Right ventricle myocardium superior (tissue), 1 donor: ENCODE measurements around the gene LMTK2. TPM values are rescaled to one million over a fixed set of nuclear protein-coding genes. Genes with fewer than 3 reads are reported as not detected.

Experiments used
- ATAC-seq: fragments of 200-7000 bp; cut with Tn5 transposase; one replicate; pipeline ENCODE4 v1.9.1; 2020; ENCODE audit warnings: mild to moderate bottlenecking; ENCODE audit not compliant: poor library complexity
- DNase-seq: peaks from one replicate; pipeline ENCODE4 v3.0.0-alpha.2; 2020
- intact Hi-C: fragments of 100-400 bp; cut with DNase I; formaldehyde crosslinking; loops from one replicate; pipeline ENCODE4 v1.11.2; 2022
- total RNA-seq: library from RNA; stranded (reverse); fragmentation: NEBNext Ultra II Directional; extraction: Animal tissue kit (Norgen Biotek cat#: 25700); gene quantifications from one replicate; pipeline ENCODE4 v1.2.1, GENCODE V29; 2021
- donor health status: DM: no; HTN: yes; CAD: no; lungs with severe emphysema.

LMTK2 gene
- total RNA-seq, 1 donor from 2014 or later: 20.3 TPM

DNA sequence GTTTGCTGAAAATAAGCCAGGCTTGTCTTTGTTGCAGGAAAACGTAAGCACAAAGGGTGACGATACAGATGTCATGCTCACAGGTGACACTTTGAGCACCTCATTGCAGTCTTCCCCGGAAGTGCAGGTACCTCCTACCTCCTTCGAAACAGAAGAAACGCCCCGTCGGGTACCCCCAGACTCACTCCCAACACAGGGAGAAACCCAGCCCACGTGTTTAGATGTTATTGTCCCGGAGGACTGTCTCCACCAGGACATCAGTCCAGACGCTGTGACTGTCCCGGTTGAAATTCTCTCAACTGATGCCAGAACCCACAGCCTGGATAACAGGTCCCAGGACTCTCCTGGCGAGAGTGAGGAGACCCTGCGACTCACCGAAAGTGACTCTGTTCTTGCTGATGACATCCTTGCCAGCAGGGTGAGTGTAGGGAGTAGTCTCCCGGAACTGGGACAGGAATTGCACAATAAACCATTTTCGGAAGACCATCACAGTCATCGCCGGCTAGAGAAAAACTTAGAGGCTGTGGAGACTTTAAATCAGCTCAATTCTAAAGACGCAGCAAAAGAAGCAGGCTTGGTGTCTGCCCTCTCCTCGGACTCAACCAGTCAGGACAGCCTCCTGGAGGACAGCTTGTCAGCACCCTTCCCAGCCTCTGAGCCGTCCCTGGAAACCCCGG lies 86.3 kb downstream of the LMTK2 start:
- ATAC-seq: no peak
- intact Hi-C loops: no loop called here
- no peak for DNase-seq

DNA sequence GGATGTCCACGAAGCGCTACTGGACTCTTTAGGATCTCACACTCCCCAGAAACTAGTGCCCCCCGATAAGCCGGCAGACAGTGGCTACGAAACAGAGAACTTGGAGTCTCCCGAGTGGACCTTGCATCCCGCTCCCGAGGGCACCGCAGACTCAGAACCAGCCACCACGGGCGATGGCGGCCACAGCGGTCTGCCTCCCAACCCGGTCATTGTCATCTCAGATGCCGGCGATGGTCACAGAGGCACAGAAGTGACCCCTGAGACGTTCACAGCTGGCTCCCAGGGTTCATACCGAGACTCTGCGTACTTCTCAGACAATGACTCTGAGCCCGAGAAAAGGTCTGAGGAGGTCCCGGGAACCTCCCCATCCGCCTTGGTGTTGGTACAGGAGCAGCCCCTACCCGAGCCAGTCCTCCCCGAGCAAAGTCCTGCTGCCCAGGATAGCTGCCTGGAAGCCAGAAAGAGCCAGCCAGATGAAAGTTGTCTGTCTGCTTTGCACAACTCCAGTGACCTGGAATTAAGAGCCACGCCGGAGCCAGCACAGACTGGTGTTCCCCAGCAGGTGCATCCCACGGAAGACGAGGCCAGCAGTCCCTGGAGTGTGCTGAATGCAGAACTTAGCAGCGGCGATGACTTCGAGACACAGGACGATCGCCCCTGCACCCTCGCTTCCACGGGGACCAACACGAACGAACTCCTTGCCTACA lies 87.0 kb downstream of the LMTK2 start:
- DNase-seq (no peak), ATAC-seq (no peak)
- intact Hi-C loops: no loop called here

GRCh38 chr7:98194186-98194585 lies 87.5 kb downstream of the LMTK2 start:
- no peak for DNase-seq
- intact Hi-C loops: no loop called here
- ATAC-seq: no peak

DNA sequence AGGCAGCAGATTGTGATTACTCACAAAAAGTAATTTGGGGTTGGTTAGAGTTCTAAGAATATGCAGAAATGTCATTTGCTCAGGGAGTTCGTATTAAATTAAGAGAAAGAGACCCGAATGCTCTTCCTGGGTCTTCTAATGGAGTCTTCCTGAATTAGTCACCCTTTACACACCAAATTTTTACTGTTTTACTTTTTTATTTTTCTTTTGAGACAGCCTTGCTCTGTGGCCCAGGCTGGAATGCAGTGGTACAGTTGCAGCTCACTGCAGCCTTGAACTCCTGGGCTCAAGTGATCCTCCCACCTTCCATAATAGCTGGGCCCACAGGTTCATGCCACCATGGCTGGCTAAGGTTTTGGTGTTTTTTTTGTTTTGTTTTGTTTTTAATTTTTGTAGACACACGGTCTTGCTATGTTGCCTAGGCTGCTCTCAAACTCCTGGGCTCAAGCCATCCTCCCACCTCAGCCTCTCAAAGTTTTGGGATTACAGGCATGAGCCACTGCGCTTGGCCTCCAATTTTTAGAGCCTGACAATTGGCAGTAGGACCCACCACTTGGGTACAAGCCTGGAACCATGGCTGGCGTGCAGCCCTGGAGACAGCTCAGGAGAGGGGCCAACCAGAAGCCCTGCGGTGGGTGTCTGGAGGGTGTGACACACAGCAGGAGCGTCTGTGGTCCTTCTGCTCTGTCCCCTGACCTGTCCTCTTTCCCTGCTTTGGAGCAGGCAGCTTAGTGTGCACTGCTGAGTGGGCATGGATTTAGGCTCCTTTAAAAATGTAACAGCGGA lies 88.2 kb downstream of the LMTK2 start:
- DNase-seq: no peak
- no peak for ATAC-seq
- intact Hi-C loops: no loop called here

DNA sequence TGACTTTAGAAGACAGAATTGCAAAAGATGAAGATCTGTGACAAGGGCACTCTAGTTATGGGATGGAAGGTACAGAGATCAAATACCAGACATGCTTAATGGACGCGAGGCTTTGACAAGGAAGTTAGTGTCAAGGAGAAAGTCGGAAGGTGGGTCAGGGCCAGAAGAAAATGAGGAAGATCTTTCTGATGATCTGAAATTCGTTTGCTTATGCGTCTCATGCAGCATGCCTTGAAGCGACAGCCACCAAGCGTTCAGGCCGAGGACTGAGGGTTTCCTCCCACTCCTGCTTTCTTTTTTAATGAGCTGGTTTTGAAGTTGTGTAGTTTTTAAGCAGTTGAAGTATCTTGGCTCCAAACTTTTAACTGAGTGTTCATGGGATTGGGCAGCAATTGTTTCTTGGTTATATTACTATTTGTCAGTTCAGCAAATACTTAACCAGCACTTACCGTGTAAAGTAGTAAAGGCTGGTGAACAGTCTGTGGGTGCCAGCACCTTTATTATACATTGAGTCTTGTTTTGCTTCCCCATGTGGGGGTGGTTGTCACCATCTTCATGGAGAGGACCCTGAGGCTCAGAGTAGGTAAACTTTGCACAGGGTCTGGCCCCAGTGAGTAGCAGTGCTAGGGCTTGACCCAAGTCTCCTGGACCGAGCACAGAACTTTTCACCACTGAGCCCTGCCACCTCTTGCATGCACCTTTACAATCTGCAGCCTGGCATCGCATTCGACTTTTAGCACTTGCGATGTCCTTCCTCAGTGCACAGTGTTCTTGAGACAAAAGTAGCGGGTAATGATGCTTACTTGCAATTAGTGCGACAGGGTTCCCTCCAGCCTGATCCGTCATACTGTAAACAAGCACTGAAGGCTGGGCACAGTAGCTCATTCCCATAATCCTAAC lies 90.3 kb downstream of the LMTK2 start:
- DNase-seq (no peak), ATAC-seq (no peak)
- intact Hi-C loops: no loop called here

DNA sequence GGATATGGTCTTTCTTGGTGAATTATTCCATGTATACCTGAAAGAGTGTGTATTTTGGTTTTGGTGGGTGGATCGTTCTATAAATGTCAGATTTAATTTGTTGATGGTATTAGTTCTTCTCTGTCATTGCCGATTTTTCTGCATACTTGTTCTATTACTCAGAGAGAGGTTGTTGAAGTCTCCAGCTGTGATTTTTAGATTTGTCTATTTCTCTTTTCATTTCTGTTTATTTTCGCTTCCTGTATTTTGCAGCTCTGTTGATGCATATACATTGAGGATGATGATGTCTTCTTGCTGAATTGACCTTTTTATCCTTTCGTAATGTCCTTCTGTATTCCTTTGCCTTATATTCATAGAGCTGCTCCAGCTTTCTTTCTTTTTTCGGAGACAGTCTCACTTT lies 92.5 kb downstream of the LMTK2 start:
- no peak for ATAC-seq
- no peak for DNase-seq
- intact Hi-C loops: no loop called here

GRCh38 chr7:98200364-98200763 lies 93.7 kb downstream of the LMTK2 start:
- intact Hi-C loops: no loop called here
- DNase-seq (no peak), ATAC-seq (no peak)

- DNase-seq (no peak), ATAC-seq (no peak)
- intact Hi-C loops: no loop called here
Measured at GRCh38 chr7:98202367-98203195, 95.9 kb downstream of the LMTK2 start.

DNA sequence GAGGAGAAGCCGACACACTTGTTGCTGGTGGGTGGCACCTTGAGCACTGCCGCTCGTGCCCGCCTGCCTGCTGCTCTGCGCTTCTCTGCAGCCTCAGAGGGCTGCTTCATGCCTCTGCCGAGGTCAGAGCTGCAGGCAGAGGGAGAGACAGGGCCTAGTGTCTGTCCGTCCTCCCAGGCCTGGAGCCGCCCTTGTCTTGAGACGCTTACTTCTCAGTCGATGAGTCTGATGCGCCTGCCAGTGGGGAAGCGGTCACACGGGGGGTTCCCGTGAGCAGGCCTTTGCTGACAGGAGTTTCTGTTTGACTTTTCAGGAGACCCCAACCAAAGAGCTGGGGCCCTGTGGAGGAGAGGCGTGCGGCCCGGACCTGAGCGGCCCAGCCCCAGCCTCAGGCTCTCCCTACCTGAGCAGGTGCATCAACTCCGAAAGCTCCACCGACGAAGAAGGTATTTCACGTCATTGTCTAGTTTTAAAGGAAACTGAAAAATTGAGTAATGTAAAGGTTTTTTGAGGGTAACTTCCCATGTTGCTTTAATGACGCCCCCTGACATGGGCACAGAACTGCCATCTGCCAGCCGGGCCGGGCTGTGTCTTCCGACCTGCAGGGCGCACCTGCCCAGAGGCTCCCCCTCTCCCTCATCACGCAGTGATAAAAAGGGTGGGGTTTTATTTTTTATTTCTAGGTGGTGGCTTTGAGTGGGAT lies 96.8 kb downstream of the LMTK2 start:
- no peak for DNase-seq
- intact Hi-C loops: no loop called here
- no peak for ATAC-seq

DNA sequence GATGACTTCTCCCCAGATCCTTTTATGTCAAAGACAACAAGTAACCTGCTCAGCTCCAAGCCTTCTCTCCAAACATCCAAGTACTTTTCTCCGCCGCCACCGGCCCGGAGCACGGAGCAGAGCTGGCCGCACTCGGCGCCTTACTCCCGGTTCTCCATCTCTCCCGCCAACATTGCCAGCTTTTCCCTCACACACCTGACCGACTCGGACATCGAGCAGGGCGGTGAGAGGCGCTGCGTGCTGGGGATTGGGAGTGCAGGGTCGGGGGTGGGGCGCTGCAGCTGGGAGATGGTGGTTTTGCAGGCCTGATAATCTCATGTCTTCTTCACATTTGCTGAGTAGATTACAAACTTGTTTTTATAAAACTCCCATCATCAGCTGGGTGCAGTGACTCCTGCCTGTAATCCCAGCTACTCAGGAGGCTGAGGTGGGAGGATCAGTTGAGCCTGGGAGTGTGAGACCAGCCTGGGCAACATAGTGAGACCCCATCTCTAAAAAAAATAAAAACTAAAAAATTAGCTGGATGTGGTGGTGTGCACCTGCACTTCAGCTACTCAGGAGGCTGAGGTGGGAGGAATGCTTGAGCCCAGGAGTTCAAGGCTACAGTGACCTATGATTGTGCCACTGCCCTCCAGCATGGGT lies 97.4 kb downstream of the LMTK2 start:
- intact Hi-C loops: no loop called here
- ATAC-seq (no peak), DNase-seq (no peak)

GRCh38 chr7:98204670-98205069 lies 98.0 kb downstream of the LMTK2 start:
- DNase-seq (no peak), ATAC-seq (no peak)
- intact Hi-C loops: no loop called here

DNA sequence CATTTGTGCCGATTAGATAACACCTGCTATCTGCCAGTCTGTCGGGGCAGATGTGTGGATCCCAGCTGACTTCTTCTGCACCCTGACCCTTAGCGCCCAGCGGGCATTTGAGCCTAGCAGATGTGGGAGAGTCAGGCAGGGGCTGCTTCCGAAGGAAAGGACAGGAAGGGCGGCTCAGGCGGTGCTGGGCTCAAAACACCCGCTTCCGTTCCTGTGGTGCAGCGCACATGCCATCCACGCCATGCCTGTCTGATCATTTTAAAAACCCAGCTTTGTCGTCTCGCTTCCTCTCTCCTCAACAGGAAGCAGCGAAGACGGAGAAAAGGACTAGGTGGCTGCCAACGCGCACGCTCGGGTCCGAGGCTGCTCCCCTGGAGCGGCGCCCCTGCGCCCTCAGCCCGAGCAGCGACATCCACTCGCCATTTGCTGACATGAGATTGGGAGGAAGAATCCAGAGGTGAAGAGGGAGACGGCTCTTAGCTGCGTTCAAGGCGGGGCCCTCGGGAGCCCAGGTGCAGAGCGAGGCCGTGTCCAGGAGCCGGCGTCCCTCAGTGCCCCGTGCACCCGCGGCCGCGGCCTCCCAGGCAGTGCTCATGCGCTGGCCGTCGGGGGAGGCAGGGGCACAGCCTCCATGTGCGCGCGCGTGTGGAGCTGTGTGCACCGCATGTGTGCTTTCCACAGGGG lies 98.6 kb downstream of the LMTK2 start:
- no peak for ATAC-seq
- no peak for DNase-seq
- intact Hi-C loops: no loop called here

DNA sequence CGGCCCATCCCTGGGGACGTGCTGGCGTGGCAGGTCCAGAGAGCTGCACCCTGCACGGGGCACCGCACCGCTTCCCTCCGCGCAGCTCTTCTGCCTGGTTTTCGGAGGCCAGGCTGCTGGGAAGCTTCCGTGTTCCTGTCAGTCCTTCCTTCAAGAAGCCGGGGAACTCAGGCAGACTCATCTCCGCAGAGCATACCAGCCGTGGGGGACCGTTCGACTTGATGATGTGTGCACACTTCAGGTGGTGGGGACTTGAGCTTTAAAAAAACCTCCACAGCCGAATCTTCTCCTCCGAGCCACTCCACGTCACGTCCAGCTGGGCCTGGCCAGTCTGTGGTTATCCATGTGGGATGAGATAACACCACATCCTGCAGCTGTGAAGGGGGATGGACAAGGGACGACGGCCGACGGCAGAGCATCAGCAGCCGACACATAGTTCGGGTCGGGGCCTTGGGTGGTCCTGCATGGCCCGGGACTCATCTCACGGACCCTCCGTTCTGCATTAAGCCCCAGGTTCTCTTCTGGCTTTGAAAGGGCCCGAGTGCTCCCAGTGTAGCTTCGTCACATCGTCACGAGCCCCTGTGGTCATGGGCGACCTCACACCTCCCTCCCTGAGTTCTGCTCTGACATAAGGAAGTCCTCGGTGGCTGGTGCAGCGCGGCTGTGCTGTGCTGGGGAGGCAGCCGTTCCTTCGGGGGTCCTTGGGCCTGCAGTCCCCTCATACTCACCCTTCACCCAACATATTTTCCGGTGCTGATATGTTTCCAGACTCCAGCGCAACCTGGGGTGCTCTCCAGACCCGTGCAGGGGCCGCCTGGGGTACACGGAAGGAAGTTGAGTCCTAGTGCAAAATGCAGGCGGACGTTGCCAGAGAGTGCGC lies 100.0 kb downstream of the LMTK2 start:
- DNase-seq (no peak), ATAC-seq (no peak)
- intact Hi-C loops: no loop called here

DNA sequence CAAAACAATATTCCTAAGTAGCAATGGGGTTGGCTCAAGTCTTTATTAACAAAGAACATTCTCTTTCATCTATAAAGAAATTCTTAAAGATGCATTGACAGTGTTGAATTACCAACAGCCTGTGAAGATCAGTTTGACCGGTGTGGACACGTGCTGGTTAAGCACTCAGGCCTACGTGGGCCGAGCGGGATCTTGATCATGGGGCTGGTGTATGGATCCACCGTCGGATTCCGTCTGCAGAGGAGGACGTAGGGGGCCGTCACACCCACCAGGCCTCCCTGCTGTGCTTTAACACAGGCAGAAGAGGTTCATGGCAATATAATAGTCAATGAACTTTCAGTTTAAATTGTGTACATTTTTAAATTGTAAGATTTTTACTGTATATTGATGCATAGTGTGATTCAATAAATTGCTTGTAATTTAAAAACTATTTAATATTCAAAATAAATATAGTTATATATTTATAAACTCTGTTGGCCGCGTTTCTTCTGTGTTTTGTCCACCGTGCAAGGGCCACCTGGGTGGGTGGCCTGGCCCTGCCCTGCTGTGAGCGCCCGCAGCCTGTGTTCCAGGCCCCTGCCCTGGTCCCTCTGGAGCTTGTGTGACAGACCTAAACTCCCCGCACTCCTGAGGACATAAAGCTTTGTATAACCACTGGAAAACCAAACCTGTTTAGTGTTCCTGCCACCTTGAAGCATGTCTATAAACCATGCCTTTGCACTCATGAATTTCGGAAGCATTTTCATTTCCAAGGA lies 102.7 kb downstream of the LMTK2 start:
- intact Hi-C loops: no loop called here
- DNase-seq: no peak
- no peak for ATAC-seq
